GM21515 (cell line): Measurements from ENCODE around the gene TSC2.
"Not testable (repeated sequence)": the region's sequence is repeated elsewhere in the genome, so short reads cannot be mapped to it uniquely, and the experiment has no call there.

Experiments
- ATAC-seq: cut with Tn5 transposase; IDR thresholded peaks from one replicate; pipeline ENCODE4 v1.9.1; 2021; ENCODE audit not compliant: unreplicated experiment

The TSC2 gene

GRCh38 chr16:2009791-2010510 lies 37.8 kb upstream of the TSC2 start, which contains the start of gene ZNF598:
Gene ZNF598 (minus strand): TSS chr16:2009821.
- peak; percentile 71 for ATAC-seq

GRCh38 chr16:2011726-2012125 lies 36.1 kb upstream of the TSC2 start:
- not testable (repeated sequence) for ATAC-seq

GRCh38 chr16:2013527-2013926 lies 34.3 kb upstream of the TSC2 start:
- ATAC-seq: no peak

- ATAC-seq: no peak
Measured at GRCh38 chr16:2015117-2015946, 32.5 kb upstream of the TSC2 start.

- no peak for ATAC-seq
Measured at GRCh38 chr16:2015947-2016208, 31.9 kb upstream of the TSC2 start.

GRCh38 chr16:2016407-2016922 lies 31.3 kb upstream of the TSC2 start:
- ATAC-seq: no peak

- no peak for ATAC-seq
Measured at GRCh38 chr16:2019518-2019920, 28.3 kb upstream of the TSC2 start, which contains the start of gene NPW. Gene NPW (plus strand): TSS chr16:2019785.

- ATAC-seq: no peak
Measured at GRCh38 chr16:2019921-2020831, 27.6 kb upstream of the TSC2 start.

- ATAC-seq: no peak
Measured at GRCh38 chr16:2022723-2023091, 25.1 kb upstream of the TSC2 start.

- ATAC-seq: peak; percentile 69
Measured at GRCh38 chr16:2023092-2024031, 24.4 kb upstream of the TSC2 start.

GRCh38 chr16:2024032-2024420 lies 23.8 kb upstream of the TSC2 start:
- ATAC-seq: no peak

- no peak for ATAC-seq
Measured at GRCh38 chr16:2025251-2025650, 22.5 kb upstream of the TSC2 start.

GRCh38 chr16:2025878-2026460 lies 21.8 kb upstream of the TSC2 start:
- no peak for ATAC-seq

- ATAC-seq: no peak
Measured at GRCh38 chr16:2026461-2027023, 21.2 kb upstream of the TSC2 start, which contains the start of gene NHERF2. Gene NHERF2 (plus strand): TSS chr16:2026902. CDS start chr16:2027006, 104 bp downstream.

GRCh38 chr16:2027024-2028010 lies 20.5 kb upstream of the TSC2 start:
- ATAC-seq: no peak

- no peak for ATAC-seq
Measured at GRCh38 chr16:2028146-2028545, 19.6 kb upstream of the TSC2 start.

GRCh38 chr16:2028620-2029220 lies 19.1 kb upstream of the TSC2 start:
- no peak for ATAC-seq

GRCh38 chr16:2029350-2029749 lies 18.4 kb upstream of the TSC2 start:
- no peak for ATAC-seq
